Transverse colon (tissue), 4 donors: ENCODE measurements around the gene MGAT5B. TPM values are rescaled to one million over a fixed set of nuclear protein-coding genes. Genes with fewer than 3 reads are reported as not detected.

Experiments used
- DNase-seq: peaks from one replicate; pipeline ENCODE4 v3.0.0-alpha.2; 2019
- H3K27ac ChIP-seq, 4 donors: fragments of 200-600 bp; sonication (generic); 2 replicates each; pipeline ENCODE4 v1.5.1; 2016 to 2018; ENCODE audit warnings: inconsistent platforms in 4 of 4
- H3K27me3 ChIP-seq: fragments of 200-600 bp; sonication (generic); 2 replicates; pipeline ENCODE4 v1.5.1; 2017; ENCODE audit warnings: inconsistent platforms
- H3K36me3 ChIP-seq, 4 donors: fragments of 200-600 bp; sonication (generic); 2 replicates each; pipeline ENCODE4 v1.5.1; 2017 to 2019; ENCODE audit warnings: inconsistent platforms in 4 of 4
- H3K4me1 ChIP-seq, 4 donors: fragments of 200-600 bp; sonication (generic); 2 replicates each; pipeline ENCODE4 v1.5.1; 2017 to 2020; ENCODE audit warnings: inconsistent platforms in 4 of 4
- H3K4me3 ChIP-seq, 4 donors: fragments of 200-600 bp; sonication (generic); 1 replicate in 1 of 4; 2 replicates in 3 of 4; pipeline versions ENCODE4 v1.5.1 to v1.6.1; 2017 to 2019; ENCODE audit warnings: inconsistent platforms in 4 of 4
- H3K9me3 ChIP-seq, 2 donors: fragments of 200-600 bp; sonication (generic); 2 replicates each; pipeline ENCODE4 v1.5.1; 2017 to 2019; ENCODE audit warnings: inconsistent platforms in 2 of 2
- EP300 ChIP-seq: sonication (generic); formaldehyde crosslinking; IDR thresholded peaks from one replicate; pipeline ENCODE4 v1.6.1; 2017; ENCODE audit warnings: antibody characterized with exemption, low read depth
- POLR2A ChIP-seq: fragments of 450-650 bp; IDR thresholded peaks from one replicate; pipeline ENCODE4 v1.6.1; 2016; ENCODE audit warnings: antibody characterized with exemption, mild to moderate bottlenecking, moderate library complexity
- POLR2AphosphoS5 ChIP-seq, 3 donors: sonication (generic); formaldehyde crosslinking; IDR thresholded peaks; one replicate each; pipeline ENCODE4 v1.6.1; 2016; ENCODE audit warnings: antibody characterized with exemption in 3 of 3
- WGBS, 2 donors: methylation state at CpG; one replicate each; pipeline ENCODE4 v1.1.5; 2018; ENCODE audit warnings: low coverage in 1 of 2; 5-methylcytosine and 5-hydroxymethylcytosine counted together
- in situ Hi-C, 4 donors: fragments of 200-750 bp; cut with MboI; loops; one replicate each; pipeline versions ENCODE4 v1.15.0 to v1.15.1; 2017; ENCODE audit warnings: low sequenced_read_pairs in 3 of 4, low pct_ligation_motif_present in 1 of 4, low pct_unique_long_range_greater_than_20kb in 1 of 4
- intact Hi-C: fragments of 100-400 bp; cut with DNase I; formaldehyde crosslinking; loops from one replicate; pipeline ENCODE4 v1.15.1; 2023; ENCODE audit warnings: low total_unique reads
- total RNA-seq, 4 donors: library from RNA; depleted of rRNA; stranded (reverse); fragments of >200 nt; gene quantifications; one replicate each; pipeline ENCODE4 v1.1.0, GENCODE V29; 2016
- TF ChIP-seq, protein P1 (sequence below), 5 experiments: fragments of 200-600 bp in 3 of 5; fragments of 450-650 bp in 2 of 5; sonication (generic) in 3 of 5; IDR thresholded peaks; 1 replicate in 2 of 5; 2 replicates in 3 of 5; pipeline ENCODE4 v1.5.1; 2016 to 2017; ENCODE audit warnings: antibody characterized with exemption in 5 of 5, inconsistent platforms in 3 of 5, mild to moderate bottlenecking in 2 of 5, moderate library complexity in 1 of 5

MGAT5B gene
- total RNA-seq, 4 donors from 2014 or later: not detected

DNA sequence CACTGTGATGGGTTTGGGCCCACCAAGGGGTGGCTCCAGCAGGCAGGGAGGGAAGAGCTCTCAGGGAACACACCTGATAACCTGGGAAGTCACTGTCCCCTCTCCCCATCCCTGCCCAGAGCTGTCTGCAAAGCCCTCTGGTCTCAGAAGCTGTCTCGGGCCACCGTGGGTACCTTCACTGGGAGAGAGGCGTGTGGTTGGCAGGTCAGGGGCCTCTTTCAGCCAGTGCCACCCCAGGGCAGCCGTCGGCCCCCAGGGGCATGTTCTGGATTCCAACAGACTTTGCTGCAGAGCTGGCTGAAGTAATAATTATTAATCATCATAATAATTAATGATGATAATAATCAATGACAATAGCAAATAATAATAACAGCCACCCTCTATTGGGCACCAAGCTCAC lies 21.1 kb downstream of the MGAT5B start:
- Histone ChIP-seq H3K4me3 (no peak overlapping the region), H3K36me3 (no peaks in the 10 kb centered on the region)
- WGBS, 2 donors: 63% methylated on average over 4 of the region's 5 CpGs; no CpG with 5 or more reads in 1 of the 2 donors

DNA sequence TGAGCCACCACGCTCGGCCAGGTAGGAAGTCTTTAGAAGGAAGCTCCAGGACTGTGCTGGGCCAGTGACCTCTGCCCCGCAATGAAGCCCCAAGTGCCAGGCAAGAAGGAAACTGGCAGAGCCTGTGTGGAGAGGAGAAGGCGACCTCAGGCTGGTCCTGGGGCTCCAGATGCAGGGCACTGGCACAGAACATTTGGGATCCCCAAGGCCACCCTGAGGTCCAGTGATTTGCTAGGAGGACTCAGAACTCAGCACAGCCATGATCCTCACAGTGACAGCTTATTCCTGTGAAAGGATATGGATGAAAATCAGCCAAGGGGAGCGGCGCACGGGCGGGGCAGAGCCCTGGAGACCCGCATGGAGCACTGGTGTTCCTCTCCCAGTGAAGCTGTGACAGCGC lies 24.1 kb downstream of the MGAT5B start:
- intact Hi-C loops (no loop called here), in situ Hi-C loops (no loop called here)

More for the DNA sequence above, 21.1 kb downstream of the MGAT5B start:
- no peak for DNase-seq
- Histone ChIP-seq H3K27ac (no peak overlapping the region), H3K27me3 (peaks cover 24% of the 10 kb centered on the region), H3K4me1 (no peaks in the 10 kb centered on the region), H3K9me3 (no peaks in the 10 kb centered on the region)
- intact Hi-C loops (no loop called here), in situ Hi-C loops (no loop called here)
- no peak for TF ChIP-seq EP300
- no peak for TF ChIP-seq POLR2AphosphoS5 (IDR thresholded peaks at IDR 0.05)
- TF ChIP-seq, protein P1, sequence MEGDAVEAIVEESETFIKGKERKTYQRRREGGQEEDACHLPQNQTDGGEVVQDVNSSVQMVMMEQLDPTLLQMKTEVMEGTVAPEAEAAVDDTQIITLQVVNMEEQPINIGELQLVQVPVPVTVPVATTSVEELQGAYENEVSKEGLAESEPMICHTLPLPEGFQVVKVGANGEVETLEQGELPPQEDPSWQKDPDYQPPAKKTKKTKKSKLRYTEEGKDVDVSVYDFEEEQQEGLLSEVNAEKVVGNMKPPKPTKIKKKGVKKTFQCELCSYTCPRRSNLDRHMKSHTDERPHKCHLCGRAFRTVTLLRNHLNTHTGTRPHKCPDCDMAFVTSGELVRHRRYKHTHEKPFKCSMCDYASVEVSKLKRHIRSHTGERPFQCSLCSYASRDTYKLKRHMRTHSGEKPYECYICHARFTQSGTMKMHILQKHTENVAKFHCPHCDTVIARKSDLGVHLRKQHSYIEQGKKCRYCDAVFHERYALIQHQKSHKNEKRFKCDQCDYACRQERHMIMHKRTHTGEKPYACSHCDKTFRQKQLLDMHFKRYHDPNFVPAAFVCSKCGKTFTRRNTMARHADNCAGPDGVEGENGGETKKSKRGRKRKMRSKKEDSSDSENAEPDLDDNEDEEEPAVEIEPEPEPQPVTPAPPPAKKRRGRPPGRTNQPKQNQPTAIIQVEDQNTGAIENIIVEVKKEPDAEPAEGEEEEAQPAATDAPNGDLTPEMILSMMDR (IDR thresholded peaks at IDR 0.05): no peak
- no peak for TF ChIP-seq POLR2A

DNA sequence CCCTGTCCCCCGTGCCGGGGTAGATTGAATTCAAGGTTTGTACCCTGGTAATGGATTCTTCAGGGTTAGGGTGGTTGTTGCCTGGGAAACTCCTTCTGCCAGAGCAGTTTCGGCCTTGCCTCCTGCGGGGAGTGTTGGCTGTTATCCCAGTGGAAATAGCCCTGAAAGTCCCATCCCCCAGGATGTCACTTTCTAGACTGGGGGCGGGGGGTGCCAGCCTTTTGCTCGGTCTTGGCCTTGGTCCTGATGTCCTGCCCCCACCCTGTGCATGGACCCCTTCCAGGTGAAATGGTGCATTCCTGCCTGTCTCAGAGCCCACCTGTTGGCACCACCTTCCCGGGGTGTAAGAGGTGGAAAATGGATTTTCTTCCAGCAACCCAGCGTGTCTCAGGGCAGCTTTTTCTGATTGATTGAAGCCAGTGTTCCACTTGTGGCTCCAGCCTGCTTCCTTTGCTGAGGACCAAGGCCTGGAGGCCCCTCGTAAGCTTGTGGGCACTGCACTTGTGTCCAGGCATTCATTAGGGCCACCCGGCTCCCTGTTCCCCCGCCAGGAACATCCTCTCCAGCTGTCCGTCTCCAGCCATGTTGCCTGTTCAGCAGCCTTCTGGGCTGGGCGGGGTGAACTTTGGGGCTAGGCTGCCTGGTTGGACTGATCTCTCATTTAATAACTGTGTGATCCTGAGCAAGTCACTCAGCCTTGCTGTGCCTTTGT lies 25.6 kb downstream of the MGAT5B start:
- in situ Hi-C loops: no loop called here
- WGBS, 2 donors: 58% methylated on average over 13 of the region's 13 CpGs; no CpG with 5 or more reads in 1 of the 2 donors

More for the DNA sequence above, 24.1 kb downstream of the MGAT5B start:
- Histone ChIP-seq H3K4me3 (no peak overlapping the region), H3K9me3 (no peaks in the 10 kb centered on the region), H3K4me1 (no peaks in the 10 kb centered on the region), H3K27me3 (peaks cover 9% of the 10 kb centered on the region), H3K27ac (no peak overlapping the region), H3K36me3 (no peaks in the 10 kb centered on the region)
- no peak for DNase-seq
- 88% methylated on average over 10 of the region's 10 CpGs; no CpG with 5 or more reads in 1 of the 2 donors for WGBS, 2 donors
- no peak for TF ChIP-seq POLR2A
- no peak for TF ChIP-seq EP300
- TF ChIP-seq POLR2AphosphoS5 (IDR thresholded peaks at IDR 0.05): no peak
- TF ChIP-seq, protein P1 (IDR thresholded peaks at IDR 0.05): no peak

DNA sequence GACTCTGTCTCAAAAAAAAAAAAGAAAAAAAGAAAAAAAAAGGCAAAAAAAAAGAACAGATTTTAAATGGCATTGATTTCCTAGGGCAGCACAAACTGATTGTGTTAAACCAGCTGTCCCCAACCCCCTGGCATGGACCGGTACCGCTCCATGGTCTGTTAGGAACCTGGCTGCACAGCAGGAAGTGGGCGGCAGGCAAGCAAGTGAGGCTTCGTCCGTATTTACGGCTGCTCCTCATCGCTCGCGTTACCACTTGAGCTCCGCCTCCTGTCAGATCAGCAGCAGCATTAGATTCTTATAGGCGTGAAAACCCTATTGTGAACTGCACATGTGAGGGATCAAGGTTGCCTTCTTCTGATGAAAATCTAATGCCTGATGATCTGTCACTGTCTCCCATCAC lies 26.6 kb downstream of the MGAT5B start:
- intact Hi-C loops: no loop called here
- H3K9me3 ChIP-seq: no peaks in the 10 kb centered on the region
- no peaks in the 10 kb centered on the region for H3K36me3 ChIP-seq
- no peaks in the 10 kb centered on the region for H3K27me3 ChIP-seq
- H3K4me3 ChIP-seq: no peak overlapping the region
- H3K4me1 ChIP-seq: no peaks in the 10 kb centered on the region
- TF ChIP-seq POLR2A (no peak), POLR2AphosphoS5 (IDR thresholded peaks at IDR 0.05) (no peak), EP300 (no peak)
- TF ChIP-seq, protein P1 (IDR thresholded peaks at IDR 0.05): no peak
- DNase-seq: no peak
- in situ Hi-C loops: no loop called here
- WGBS, 2 donors: 94 to 97% methylated on average over 6 to 11 of the region's 11 CpGs
- H3K27ac ChIP-seq: no peak overlapping the region

More for the DNA sequence above, 25.6 kb downstream of the MGAT5B start:
- no peaks in the 10 kb centered on the region for H3K36me3 ChIP-seq
- peaks cover under 1% of the 10 kb centered on the region for H3K27me3 ChIP-seq
- H3K27ac ChIP-seq: no peak overlapping the region
- H3K4me1 ChIP-seq: no peaks in the 10 kb centered on the region
- intact Hi-C loops: no loop called here
- TF ChIP-seq POLR2AphosphoS5 (IDR thresholded peaks at IDR 0.05): no peak
- TF ChIP-seq POLR2A: no peak
- TF ChIP-seq, protein P1 (IDR thresholded peaks at IDR 0.05): no peak
- no peak for TF ChIP-seq EP300
- no peaks in the 10 kb centered on the region for H3K9me3 ChIP-seq
- H3K4me3 ChIP-seq: no peak overlapping the region
- DNase-seq: no peak
